Measurements from ENCODE around the gene AQP12B.

Gene AQP12B

GRCh38 chr2:240727439-240727838 is 44.8 kb upstream of the AQP12B start:
- in situ Hi-C loops (cut with HindIII; ENCODE audit: low sequenced_read_pairs): no loop called here
- TF ChIP-seq, protein P1, sequence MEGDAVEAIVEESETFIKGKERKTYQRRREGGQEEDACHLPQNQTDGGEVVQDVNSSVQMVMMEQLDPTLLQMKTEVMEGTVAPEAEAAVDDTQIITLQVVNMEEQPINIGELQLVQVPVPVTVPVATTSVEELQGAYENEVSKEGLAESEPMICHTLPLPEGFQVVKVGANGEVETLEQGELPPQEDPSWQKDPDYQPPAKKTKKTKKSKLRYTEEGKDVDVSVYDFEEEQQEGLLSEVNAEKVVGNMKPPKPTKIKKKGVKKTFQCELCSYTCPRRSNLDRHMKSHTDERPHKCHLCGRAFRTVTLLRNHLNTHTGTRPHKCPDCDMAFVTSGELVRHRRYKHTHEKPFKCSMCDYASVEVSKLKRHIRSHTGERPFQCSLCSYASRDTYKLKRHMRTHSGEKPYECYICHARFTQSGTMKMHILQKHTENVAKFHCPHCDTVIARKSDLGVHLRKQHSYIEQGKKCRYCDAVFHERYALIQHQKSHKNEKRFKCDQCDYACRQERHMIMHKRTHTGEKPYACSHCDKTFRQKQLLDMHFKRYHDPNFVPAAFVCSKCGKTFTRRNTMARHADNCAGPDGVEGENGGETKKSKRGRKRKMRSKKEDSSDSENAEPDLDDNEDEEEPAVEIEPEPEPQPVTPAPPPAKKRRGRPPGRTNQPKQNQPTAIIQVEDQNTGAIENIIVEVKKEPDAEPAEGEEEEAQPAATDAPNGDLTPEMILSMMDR (IDR thresholded peaks at IDR 0.05; ENCODE audit: low read depth, low read length): no peak
- no peak for DNase-seq (ENCODE audit: low read depth, low spot score)

DNA sequence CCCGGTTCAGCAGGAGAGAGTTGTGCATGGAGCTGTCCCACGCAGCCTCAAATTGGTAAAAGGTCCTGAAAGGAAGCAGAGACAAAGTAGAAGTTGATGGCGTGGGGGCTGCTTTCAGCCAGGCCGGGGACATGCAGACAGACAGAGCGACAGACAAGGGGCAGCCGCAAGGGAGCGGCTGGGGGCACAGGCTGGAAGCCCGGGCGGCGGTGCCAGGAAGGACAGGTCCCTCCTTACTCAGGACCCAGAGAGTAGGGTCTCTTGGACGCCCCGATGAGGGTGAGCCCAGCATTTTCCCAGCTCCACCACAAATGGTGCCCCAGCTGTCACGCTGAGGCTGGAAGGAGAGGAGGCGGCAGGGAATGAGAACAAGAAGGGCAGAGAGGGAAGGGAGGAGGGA is 44.2 kb upstream of the AQP12B start:
- no peak overlapping the region for H3K4me3 ChIP-seq (ENCODE audit: low read depth, low read length)
- TF ChIP-seq, protein P1 (IDR thresholded peaks at IDR 0.05; ENCODE audit: low read depth, low read length): no peak
- in situ Hi-C loops (cut with HindIII; ENCODE audit: low sequenced_read_pairs): no loop called here
- DNase-seq (ENCODE audit: low read depth, low spot score): no peak

More at GRCh38 chr2:240727439-240727838, 44.8 kb upstream of the AQP12B start:
- no peak overlapping the region for H3K4me3 ChIP-seq (ENCODE audit: low read depth, low read length)

- in situ Hi-C loops (cut with HindIII; ENCODE audit: low sequenced_read_pairs): no loop called here
- no peak for DNase-seq (ENCODE audit: low read depth, low spot score)
These were observed 43.0 kb upstream of the AQP12B start for GRCh38 chr2:240725671-240726070.

DNA sequence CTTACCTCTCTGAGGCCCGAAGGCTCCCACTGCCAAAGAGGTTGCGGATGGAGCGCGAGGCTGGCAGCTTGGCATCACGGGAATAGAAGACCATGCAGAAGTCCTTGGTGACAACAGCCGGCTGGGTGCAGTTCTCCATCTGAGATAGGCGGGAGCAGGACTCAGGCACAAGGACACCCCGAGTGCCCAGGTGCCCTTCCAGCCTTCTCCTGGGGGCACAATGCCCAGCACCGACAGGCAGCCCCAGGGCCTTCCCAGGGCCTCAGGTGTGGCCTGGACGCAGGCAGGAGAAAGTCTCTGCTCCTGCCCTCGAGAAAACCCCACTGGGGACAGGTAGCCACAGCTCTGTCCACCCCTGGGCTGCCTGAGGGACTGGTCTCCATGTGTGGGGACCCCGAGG is 42.6 kb upstream of the AQP12B start:
- TF ChIP-seq, protein P1 (IDR thresholded peaks at IDR 0.05; ENCODE audit: low read depth, low read length): no peak
- DNase-seq (ENCODE audit: low read depth, low spot score): no peak
- H3K4me3 ChIP-seq (ENCODE audit: low read depth, low read length): no peak overlapping the region
- in situ Hi-C loops (cut with HindIII; ENCODE audit: low sequenced_read_pairs): no loop called here

More at GRCh38 chr2:240725671-240726070, 43.0 kb upstream of the AQP12B start:
- H3K4me3 ChIP-seq (ENCODE audit: low read depth, low read length): no peak overlapping the region
- TF ChIP-seq, protein P1 (IDR thresholded peaks at IDR 0.05; ENCODE audit: low read depth, low read length): no peak

GRCh38 chr2:240724431-240724830 is 41.7 kb upstream of the AQP12B start:
- in situ Hi-C loops (cut with HindIII; ENCODE audit: low sequenced_read_pairs): no loop called here
- TF ChIP-seq, protein P1 (IDR thresholded peaks at IDR 0.05; ENCODE audit: low read depth, low read length): no peak
- H3K4me3 ChIP-seq (ENCODE audit: low read depth, low read length): no peak overlapping the region
- DNase-seq (ENCODE audit: low read depth, low spot score): no peak

DNA sequence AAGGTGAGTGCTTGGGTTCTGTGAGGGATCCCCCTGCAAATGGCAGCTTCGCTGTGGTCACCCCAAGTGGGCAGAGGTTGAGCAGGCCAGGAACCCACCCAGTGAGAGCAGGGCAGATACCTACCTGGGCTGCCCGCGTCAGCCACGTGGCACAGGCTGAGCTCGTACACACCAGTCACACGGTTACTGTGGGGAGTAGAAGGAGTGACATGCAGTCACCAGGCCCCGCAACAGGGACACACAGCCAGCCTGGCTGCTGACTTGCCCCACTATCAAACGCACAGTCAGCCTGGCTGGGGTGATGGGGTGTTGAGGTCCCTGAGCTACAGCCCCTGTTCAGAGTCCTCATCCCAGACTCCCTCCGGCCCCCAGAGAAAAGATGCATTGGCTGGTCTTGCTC is 41.2 kb upstream of the AQP12B start:
- in situ Hi-C loops (cut with HindIII; ENCODE audit: low sequenced_read_pairs): no loop called here
- no peak for DNase-seq (ENCODE audit: low read depth, low spot score)
- no peak overlapping the region for H3K4me3 ChIP-seq (ENCODE audit: low read depth, low read length)
- TF ChIP-seq, protein P1 (IDR thresholded peaks at IDR 0.05; ENCODE audit: low read depth, low read length): no peak

All from astrocyte of the spinal cord (primary cell).